Thoracic aorta (tissue), 2 donors: ENCODE data around the gene PARD3. TPM values are rescaled to one million over a fixed set of nuclear protein-coding genes. Genes with fewer than 3 reads are reported as not detected.

Experiments used
- ATAC-seq: fragments of 150-250 bp; one replicate; pipeline ENCODE4 v1.8.0; 2017; ENCODE audit warnings: low read depth; ENCODE audit not compliant: insufficient number of reproducible peaks, low FRiP score
- DNase-seq: peaks from one replicate; pipeline ENCODE4 v3.0.0-alpha.2; 2020; ENCODE audit warnings: low spot score
- H3K27ac ChIP-seq, 2 donors: fragments of 200-600 bp; sonication (generic); 1 replicate in 1 of 2; 2 replicates in 1 of 2; pipeline ENCODE4 v1.5.1; 2016; ENCODE audit warnings: mild to moderate bottlenecking in 2 of 2, moderate library complexity in 2 of 2
- H3K27me3 ChIP-seq: fragments of 200-600 bp; sonication (generic); replicated peaks from 2 replicates; pipeline ENCODE4 v1.6.0; 2016; ENCODE audit warnings: mild to moderate bottlenecking; ENCODE audit not compliant: insufficient read depth
- H3K36me3 ChIP-seq: fragments of 200-600 bp; sonication (generic); one replicate; pipeline ENCODE4 v1.5.1; 2016
- H3K4me1 ChIP-seq, 2 donors: fragments of 200-600 bp; sonication (generic); 1 replicate in 1 of 2; 2 replicates in 1 of 2; pipeline versions ENCODE4 v1.5.1 to v1.6.0; 2016; ENCODE audit warnings: low read depth in 2 of 2, mild to moderate bottlenecking in 1 of 2; ENCODE audit not compliant: control insufficient read depth in 1 of 2
- H3K4me3 ChIP-seq: fragments of 200-600 bp; sonication (generic); 2 replicates; pipeline ENCODE4 v1.5.1; 2016; ENCODE audit warnings: mild to moderate bottlenecking
- H3K9me3 ChIP-seq: fragments of 200-600 bp; sonication (generic); 2 replicates; pipeline ENCODE4 v1.5.1; 2016
- CTCF ChIP-seq: fragments of 200-600 bp; sonication (generic); IDR thresholded peaks from one replicate; pipeline ENCODE4 v1.5.1; 2019; ENCODE audit warnings: antibody characterized with exemption
- total RNA-seq, 2 donors: library from RNA; depleted of rRNA; stranded (reverse); fragments of >200 nt; gene quantifications; one replicate each; pipeline versions ENCODE4 v1.1.0 to v1.2.3, GENCODE V29; 2016

Gene PARD3
- total RNA-seq, 2 donors from 2014 or later: 16.7 to 34.5 TPM

GRCh38 chr10:34113504-34114225 lies 701.4 kb downstream of the PARD3 start:
- H3K36me3 ChIP-seq: peaks cover 7% of the 10 kb centered on the region
- ATAC-seq (no peak), DNase-seq (no peak)
- H3K27me3 ChIP-seq: no peaks in the 10 kb centered on the region
- H3K4me1 ChIP-seq: peaks cover 4 to 18% of the 10 kb centered on the region in 2 donors
- TF ChIP-seq CTCF: no peak
- H3K27ac ChIP-seq: no peak overlapping the region
- H3K4me3 ChIP-seq: no peak overlapping the region
- no peaks in the 10 kb centered on the region for H3K9me3 ChIP-seq

GRCh38 chr10:34112171-34112782 lies 702.8 kb downstream of the PARD3 start:
- Histone ChIP-seq H3K4me1 (peaks cover 3 to 13% of the 10 kb centered on the region in 2 donors), H3K27ac (no peak overlapping the region), H3K4me3 (no peak overlapping the region), H3K9me3 (no peaks in the 10 kb centered on the region), H3K36me3 (peaks cover 7% of the 10 kb centered on the region), H3K27me3 (no peaks in the 10 kb centered on the region)
- no peak for DNase-seq
- no peak for ATAC-seq
- TF ChIP-seq CTCF: no peak

GRCh38 chr10:34111179-34111578 lies 703.9 kb downstream of the PARD3 start:
- no peak overlapping the region for H3K27ac ChIP-seq
- no peaks in the 10 kb centered on the region for H3K27me3 ChIP-seq
- no peak for ATAC-seq
- DNase-seq: no peak
- no peak overlapping the region for H3K4me3 ChIP-seq
- H3K9me3 ChIP-seq: no peaks in the 10 kb centered on the region
- H3K36me3 ChIP-seq: peaks cover 7% of the 10 kb centered on the region
- no peak for TF ChIP-seq CTCF
- H3K4me1 ChIP-seq: peaks cover 0 to 2% of the 10 kb centered on the region in 2 donors

GRCh38 chr10:34109952-34110702 lies 705.0 kb downstream of the PARD3 start:
- no peak for DNase-seq
- Histone ChIP-seq H3K36me3 (peaks cover 7% of the 10 kb centered on the region), H3K4me3 (no peak overlapping the region), H3K9me3 (no peaks in the 10 kb centered on the region), H3K27me3 (no peaks in the 10 kb centered on the region), H3K27ac (no peak overlapping the region), H3K4me1 (peaks cover 0 to 5% of the 10 kb centered on the region in 2 donors)
- no peak for ATAC-seq
- TF ChIP-seq CTCF: no peak

- Histone ChIP-seq H3K4me3 (no peak overlapping the region), H3K4me1 (peaks cover 0 to 12% of the 10 kb centered on the region in 2 donors), H3K9me3 (no peaks in the 10 kb centered on the region), H3K36me3 (peaks cover 7% of the 10 kb centered on the region), H3K27me3 (no peaks in the 10 kb centered on the region), H3K27ac (no peak overlapping the region)
- no peak for ATAC-seq
- no peak for DNase-seq
- TF ChIP-seq CTCF: no peak
Observed at GRCh38 chr10:34109495-34109894, 705.6 kb downstream of the PARD3 start.
